Ishikawa (cell line): ENCODE measurements around the gene PKP3.

ENCODE experiments used
- CEBPB ChIP-seq: IDR thresholded peaks from 2 replicates; pipeline ENCODE4 v1.6.1; 2012
- CREB1 ChIP-seq: IDR thresholded peaks from 2 replicates; pipeline ENCODE4 v1.6.1; 2012; ENCODE audit warnings: low read depth
- EGR1 ChIP-seq: IDR thresholded peaks from 2 replicates; pipeline ENCODE4 v1.6.1; 2012
- EP300 ChIP-seq: IDR thresholded peaks from 2 replicates; pipeline ENCODE4 v1.6.1; 2012; ENCODE audit warnings: borderline replicate concordance
- FOXM1 ChIP-seq: IDR thresholded peaks from 2 replicates; pipeline ENCODE4 v1.6.1; 2012; ENCODE audit warnings: low read depth, borderline replicate concordance
- NFIC ChIP-seq: IDR thresholded peaks from 2 replicates; pipeline ENCODE4 v1.6.1; 2012
- RAD21 ChIP-seq: IDR thresholded peaks from 2 replicates; pipeline ENCODE4 v1.6.1; 2012; ENCODE audit warnings: low read depth
- TAF1 ChIP-seq: IDR thresholded peaks from 2 replicates; pipeline ENCODE4 v1.6.1; 2012; ENCODE audit warnings: low read depth, mild to moderate bottlenecking
- TCF12 ChIP-seq: IDR thresholded peaks from 2 replicates; pipeline ENCODE4 v1.6.1; 2012; ENCODE audit warnings: low read depth
- TEAD4 ChIP-seq: IDR thresholded peaks from 2 replicates; pipeline ENCODE4 v1.6.1; 2012
- YY1 ChIP-seq: IDR thresholded peaks from 2 replicates; pipeline ENCODE4 v1.6.1; 2012; ENCODE audit warnings: low read depth
- ZBTB7A ChIP-seq: IDR thresholded peaks from 2 replicates; pipeline ENCODE4 v1.6.1; 2012; ENCODE audit warnings: low read depth
- TF ChIP-seq, protein P1 (sequence below): IDR thresholded peaks from 2 replicates; pipeline ENCODE4 v1.6.1; 2012; ENCODE audit warnings: low read depth, mild to moderate bottlenecking
- TF ChIP-seq, protein P2 (sequence below): IDR thresholded peaks from 2 replicates; pipeline ENCODE4 v1.6.1; 2012
- TF ChIP-seq, protein P3 (sequence below): IDR thresholded peaks from 2 replicates; pipeline ENCODE4 v1.6.1; 2012

The PKP3 gene

GRCh38 chr11:420911-421321 lies 26.9 kb downstream of the PKP3 start:
- no peak for TF ChIP-seq TCF12
- TF ChIP-seq, protein P1, sequence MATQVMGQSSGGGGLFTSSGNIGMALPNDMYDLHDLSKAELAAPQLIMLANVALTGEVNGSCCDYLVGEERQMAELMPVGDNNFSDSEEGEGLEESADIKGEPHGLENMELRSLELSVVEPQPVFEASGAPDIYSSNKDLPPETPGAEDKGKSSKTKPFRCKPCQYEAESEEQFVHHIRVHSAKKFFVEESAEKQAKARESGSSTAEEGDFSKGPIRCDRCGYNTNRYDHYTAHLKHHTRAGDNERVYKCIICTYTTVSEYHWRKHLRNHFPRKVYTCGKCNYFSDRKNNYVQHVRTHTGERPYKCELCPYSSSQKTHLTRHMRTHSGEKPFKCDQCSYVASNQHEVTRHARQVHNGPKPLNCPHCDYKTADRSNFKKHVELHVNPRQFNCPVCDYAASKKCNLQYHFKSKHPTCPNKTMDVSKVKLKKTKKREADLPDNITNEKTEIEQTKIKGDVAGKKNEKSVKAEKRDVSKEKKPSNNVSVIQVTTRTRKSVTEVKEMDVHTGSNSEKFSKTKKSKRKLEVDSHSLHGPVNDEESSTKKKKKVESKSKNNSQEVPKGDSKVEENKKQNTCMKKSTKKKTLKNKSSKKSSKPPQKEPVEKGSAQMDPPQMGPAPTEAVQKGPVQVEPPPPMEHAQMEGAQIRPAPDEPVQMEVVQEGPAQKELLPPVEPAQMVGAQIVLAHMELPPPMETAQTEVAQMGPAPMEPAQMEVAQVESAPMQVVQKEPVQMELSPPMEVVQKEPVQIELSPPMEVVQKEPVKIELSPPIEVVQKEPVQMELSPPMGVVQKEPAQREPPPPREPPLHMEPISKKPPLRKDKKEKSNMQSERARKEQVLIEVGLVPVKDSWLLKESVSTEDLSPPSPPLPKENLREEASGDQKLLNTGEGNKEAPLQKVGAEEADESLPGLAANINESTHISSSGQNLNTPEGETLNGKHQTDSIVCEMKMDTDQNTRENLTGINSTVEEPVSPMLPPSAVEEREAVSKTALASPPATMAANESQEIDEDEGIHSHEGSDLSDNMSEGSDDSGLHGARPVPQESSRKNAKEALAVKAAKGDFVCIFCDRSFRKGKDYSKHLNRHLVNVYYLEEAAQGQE = no peak
- no peak for TF ChIP-seq EGR1
- TF ChIP-seq, protein P2, sequence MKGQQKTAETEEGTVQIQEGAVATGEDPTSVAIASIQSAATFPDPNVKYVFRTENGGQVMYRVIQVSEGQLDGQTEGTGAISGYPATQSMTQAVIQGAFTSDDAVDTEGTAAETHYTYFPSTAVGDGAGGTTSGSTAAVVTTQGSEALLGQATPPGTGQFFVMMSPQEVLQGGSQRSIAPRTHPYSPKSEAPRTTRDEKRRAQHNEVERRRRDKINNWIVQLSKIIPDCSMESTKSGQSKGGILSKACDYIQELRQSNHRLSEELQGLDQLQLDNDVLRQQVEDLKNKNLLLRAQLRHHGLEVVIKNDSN = no peak
- TF ChIP-seq, protein P3, sequence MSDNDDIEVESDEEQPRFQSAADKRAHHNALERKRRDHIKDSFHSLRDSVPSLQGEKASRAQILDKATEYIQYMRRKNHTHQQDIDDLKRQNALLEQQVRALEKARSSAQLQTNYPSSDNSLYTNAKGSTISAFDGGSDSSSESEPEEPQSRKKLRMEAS = no peak
- no peak for TF ChIP-seq CEBPB
- TF ChIP-seq EP300 = no peak

GRCh38 chr11:422249-422656 lies 28.2 kb downstream of the PKP3 start:
- TF ChIP-seq TEAD4 (no peak), RAD21 (no peak), TCF12 (no peak), YY1 (no peak), ZBTB7A (no peak), TAF1 (no peak), EGR1 (no peak), FOXM1 (no peak), CEBPB (no peak), CREB1 (no peak)
- TF ChIP-seq, protein P2 = no peak
- TF ChIP-seq, protein P3 = no peak
- TF ChIP-seq, protein P1 = no peak

- TF ChIP-seq EGR1 (no peak), FOXM1 (no peak), NFIC (no peak), ZBTB7A (no peak), CEBPB (no peak), TCF12 (no peak), TAF1 (no peak), YY1 (no peak)
- TF ChIP-seq, protein P1 = no peak
- TF ChIP-seq, protein P2 = no peak
- TF ChIP-seq, protein P3 = no peak
These were observed 30.2 kb downstream of the PKP3 start for GRCh38 chr11:424232-424631.

- TF ChIP-seq EP300 (no peak), ZBTB7A (no peak), TEAD4 (no peak), NFIC (no peak), CREB1 (no peak), FOXM1 (no peak), YY1 (no peak), CEBPB (no peak), EGR1 (no peak), TCF12 (no peak), TAF1 (no peak), RAD21 (no peak)
- TF ChIP-seq, protein P1 = no peak
- TF ChIP-seq, protein P2 = no peak
- TF ChIP-seq, protein P3 = no peak
These were observed 31.3 kb downstream of the PKP3 start for GRCh38 chr11:425301-425700.
